HepG2 (cell line): Measurements from ENCODE around the gene CNTN5.

ENCODE experiments used
- CEBPB ChIP-seq: IDR thresholded peaks from 2 replicates; pipeline ENCODE4 v1.6.1; 2011; ENCODE audit warnings: low read depth, low read length, improper control_type of control experiment, borderline replicate concordance
- SP4 ChIP-seq: sonication (generic); formaldehyde crosslinking; IDR thresholded peaks from 2 replicates; pipeline ENCODE4 v1.8.1; 2023; ENCODE audit warnings: mild to moderate bottlenecking, missing genetic modification reagents
- SRSF4 ChIP-seq: fragments of 200-400 bp; formaldehyde crosslinking; IDR thresholded peaks from one replicate; pipeline ENCODE4 v1.6.1; 2018; ENCODE audit warnings: mild to moderate bottlenecking, low read depth, low read length, moderate library complexity; ENCODE audit not compliant: poor library complexity, severe bottlenecking
- TEAD3 ChIP-seq: optimal IDR thresholded peaks from 2 replicates; pipeline ENCODE3; 2016; ENCODE audit warnings: borderline replicate concordance
- TOE1 ChIP-seq: sonication (generic); formaldehyde crosslinking; IDR thresholded peaks from 2 replicates; pipeline ENCODE4 v1.4.0; 2020; ENCODE audit warnings: mild to moderate bottlenecking, missing genetic modification reagents
- ZBTB7A ChIP-seq: sonication (generic); formaldehyde crosslinking; IDR thresholded peaks from 2 replicates; pipeline ENCODE4 v1.8.0; 2022; ENCODE audit warnings: mild to moderate bottlenecking, missing genetic modification reagents
- ZMYM2 ChIP-seq: sonication (generic); formaldehyde crosslinking; IDR thresholded peaks from 2 replicates; pipeline ENCODE4 v1.8.0; 2022; ENCODE audit warnings: mild to moderate bottlenecking, missing genetic modification reagents
- ZNF354B ChIP-seq: sonication (generic); formaldehyde crosslinking; IDR thresholded peaks from 2 replicates; pipeline ENCODE4 v1.8.0; 2022; ENCODE audit warnings: mild to moderate bottlenecking, missing genetic modification reagents
- ZSCAN25 ChIP-seq: sonication (generic); formaldehyde crosslinking; IDR thresholded peaks from 2 replicates; pipeline ENCODE4 v1.8.0; 2022; ENCODE audit warnings: mild to moderate bottlenecking, missing genetic modification reagents
- ZSCAN29 ChIP-seq: sonication (generic); formaldehyde crosslinking; conservative IDR thresholded peaks from 2 replicates; pipeline ENCODE4 v1.4.0; 2020; ENCODE audit warnings: mild to moderate bottlenecking, missing genetic modification reagents
- TF ChIP-seq, protein P1 (sequence below), 2 experiments: sonication (generic) in 1 of 2; formaldehyde crosslinking in 1 of 2; IDR thresholded peaks; 2 replicates each; pipeline versions ENCODE4 v1.4.0 to v1.6.1; 2018 to 2020; ENCODE audit warnings: missing genetic modification reagents in 2 of 2, borderline replicate concordance in 1 of 2, low read depth in 1 of 2, mild to moderate bottlenecking in 1 of 2, missing biosample characterization in 1 of 2
- TF ChIP-seq, protein P2 (sequence below): IDR thresholded peaks from 2 replicates; pipeline ENCODE4 v1.6.1; 2016; ENCODE audit warnings: low read depth, borderline replicate concordance
- TF ChIP-seq, protein P3 (sequence below): sonication (generic); formaldehyde crosslinking; IDR thresholded peaks from 2 replicates; pipeline ENCODE4 v1.5.0; 2020; ENCODE audit warnings: mild to moderate bottlenecking, missing genetic modification reagents, moderate library complexity
- TF ChIP-seq, protein P4 (sequence below): IDR thresholded peaks from 2 replicates; pipeline ENCODE4 v1.6.1; 2016; ENCODE audit warnings: low read depth, missing genetic modification reagents, missing compliant biosample characterization

DNA sequence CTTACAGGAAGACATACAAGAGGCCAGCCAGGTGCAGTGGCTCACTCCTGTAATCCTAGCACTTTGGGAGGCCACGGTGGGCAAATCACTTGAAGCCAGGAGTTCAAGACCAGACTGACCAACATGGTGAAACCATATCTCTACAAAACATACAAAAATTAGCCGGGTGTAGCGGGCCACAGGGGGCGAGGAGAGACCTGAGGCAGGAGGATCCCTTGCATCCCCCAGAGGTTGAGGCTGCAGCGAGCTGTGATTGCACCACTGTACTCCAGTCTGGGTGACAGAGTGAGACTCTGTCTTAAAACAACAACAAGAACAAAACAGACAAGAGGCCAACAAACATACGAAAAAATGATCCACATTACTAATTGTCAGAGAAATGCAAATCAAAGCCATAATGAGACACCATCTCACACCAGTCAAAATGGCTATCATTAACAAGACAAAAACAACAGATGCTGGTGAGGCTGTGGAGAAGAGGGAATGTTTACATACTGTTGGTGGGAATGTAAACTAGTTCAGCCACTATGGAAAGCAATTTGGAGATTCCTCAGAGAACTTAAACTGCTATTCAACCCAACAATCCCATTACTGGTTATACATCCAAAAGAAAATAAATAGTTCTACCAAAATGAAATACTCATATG is 1167.5 kb downstream of the CNTN5 start:
- TF ChIP-seq, protein P1, sequence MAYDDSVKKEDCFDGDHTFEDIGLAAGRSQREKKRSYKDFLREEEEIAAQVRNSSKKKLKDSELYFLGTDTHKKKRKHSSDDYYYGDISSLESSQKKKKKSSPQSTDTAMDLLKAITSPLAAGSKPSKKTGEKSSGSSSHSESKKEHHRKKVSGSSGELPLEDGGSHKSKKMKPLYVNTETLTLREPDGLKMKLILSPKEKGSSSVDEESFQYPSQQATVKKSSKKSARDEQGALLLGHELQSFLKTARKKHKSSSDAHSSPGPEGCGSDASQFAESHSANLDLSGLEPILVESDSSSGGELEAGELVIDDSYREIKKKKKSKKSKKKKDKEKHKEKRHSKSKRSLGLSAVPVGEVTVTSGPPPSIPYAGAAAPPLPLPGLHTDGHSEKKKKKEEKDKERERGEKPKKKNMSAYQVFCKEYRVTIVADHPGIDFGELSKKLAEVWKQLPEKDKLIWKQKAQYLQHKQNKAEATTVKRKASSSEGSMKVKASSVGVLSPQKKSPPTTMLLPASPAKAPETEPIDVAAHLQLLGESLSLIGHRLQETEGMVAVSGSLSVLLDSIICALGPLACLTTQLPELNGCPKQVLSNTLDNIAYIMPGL (CRISPR knock-in tag; IDR thresholded peaks at IDR 0.05; ENCODE audit: borderline replicate concordance in 1 of 2, low read depth in 1 of 2), result no peak
- TF ChIP-seq ZSCAN25 (CRISPR knock-in tag) (no peak), ZBTB7A (CRISPR knock-in tag) (no peak), SRSF4 (no peak), TOE1 (no peak), ZNF354B (no peak), TEAD3 (CRISPR knock-in tag) (no peak), ZSCAN29 (no peak), SP4 (CRISPR knock-in tag) (no peak), CEBPB (no peak), ZMYM2 (no peak)
- TF ChIP-seq, protein P2, sequence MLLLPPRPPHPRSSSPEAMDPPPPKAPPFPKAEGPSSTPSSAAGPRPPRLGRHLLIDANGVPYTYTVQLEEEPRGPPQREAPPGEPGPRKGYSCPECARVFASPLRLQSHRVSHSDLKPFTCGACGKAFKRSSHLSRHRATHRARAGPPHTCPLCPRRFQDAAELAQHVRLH (CRISPR knock-in tag), result no peak
- TF ChIP-seq, protein P3, sequence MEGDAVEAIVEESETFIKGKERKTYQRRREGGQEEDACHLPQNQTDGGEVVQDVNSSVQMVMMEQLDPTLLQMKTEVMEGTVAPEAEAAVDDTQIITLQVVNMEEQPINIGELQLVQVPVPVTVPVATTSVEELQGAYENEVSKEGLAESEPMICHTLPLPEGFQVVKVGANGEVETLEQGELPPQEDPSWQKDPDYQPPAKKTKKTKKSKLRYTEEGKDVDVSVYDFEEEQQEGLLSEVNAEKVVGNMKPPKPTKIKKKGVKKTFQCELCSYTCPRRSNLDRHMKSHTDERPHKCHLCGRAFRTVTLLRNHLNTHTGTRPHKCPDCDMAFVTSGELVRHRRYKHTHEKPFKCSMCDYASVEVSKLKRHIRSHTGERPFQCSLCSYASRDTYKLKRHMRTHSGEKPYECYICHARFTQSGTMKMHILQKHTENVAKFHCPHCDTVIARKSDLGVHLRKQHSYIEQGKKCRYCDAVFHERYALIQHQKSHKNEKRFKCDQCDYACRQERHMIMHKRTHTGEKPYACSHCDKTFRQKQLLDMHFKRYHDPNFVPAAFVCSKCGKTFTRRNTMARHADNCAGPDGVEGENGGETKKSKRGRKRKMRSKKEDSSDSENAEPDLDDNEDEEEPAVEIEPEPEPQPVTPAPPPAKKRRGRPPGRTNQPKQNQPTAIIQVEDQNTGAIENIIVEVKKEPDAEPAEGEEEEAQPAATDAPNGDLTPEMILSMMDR, result no peak
- TF ChIP-seq, protein P4, sequence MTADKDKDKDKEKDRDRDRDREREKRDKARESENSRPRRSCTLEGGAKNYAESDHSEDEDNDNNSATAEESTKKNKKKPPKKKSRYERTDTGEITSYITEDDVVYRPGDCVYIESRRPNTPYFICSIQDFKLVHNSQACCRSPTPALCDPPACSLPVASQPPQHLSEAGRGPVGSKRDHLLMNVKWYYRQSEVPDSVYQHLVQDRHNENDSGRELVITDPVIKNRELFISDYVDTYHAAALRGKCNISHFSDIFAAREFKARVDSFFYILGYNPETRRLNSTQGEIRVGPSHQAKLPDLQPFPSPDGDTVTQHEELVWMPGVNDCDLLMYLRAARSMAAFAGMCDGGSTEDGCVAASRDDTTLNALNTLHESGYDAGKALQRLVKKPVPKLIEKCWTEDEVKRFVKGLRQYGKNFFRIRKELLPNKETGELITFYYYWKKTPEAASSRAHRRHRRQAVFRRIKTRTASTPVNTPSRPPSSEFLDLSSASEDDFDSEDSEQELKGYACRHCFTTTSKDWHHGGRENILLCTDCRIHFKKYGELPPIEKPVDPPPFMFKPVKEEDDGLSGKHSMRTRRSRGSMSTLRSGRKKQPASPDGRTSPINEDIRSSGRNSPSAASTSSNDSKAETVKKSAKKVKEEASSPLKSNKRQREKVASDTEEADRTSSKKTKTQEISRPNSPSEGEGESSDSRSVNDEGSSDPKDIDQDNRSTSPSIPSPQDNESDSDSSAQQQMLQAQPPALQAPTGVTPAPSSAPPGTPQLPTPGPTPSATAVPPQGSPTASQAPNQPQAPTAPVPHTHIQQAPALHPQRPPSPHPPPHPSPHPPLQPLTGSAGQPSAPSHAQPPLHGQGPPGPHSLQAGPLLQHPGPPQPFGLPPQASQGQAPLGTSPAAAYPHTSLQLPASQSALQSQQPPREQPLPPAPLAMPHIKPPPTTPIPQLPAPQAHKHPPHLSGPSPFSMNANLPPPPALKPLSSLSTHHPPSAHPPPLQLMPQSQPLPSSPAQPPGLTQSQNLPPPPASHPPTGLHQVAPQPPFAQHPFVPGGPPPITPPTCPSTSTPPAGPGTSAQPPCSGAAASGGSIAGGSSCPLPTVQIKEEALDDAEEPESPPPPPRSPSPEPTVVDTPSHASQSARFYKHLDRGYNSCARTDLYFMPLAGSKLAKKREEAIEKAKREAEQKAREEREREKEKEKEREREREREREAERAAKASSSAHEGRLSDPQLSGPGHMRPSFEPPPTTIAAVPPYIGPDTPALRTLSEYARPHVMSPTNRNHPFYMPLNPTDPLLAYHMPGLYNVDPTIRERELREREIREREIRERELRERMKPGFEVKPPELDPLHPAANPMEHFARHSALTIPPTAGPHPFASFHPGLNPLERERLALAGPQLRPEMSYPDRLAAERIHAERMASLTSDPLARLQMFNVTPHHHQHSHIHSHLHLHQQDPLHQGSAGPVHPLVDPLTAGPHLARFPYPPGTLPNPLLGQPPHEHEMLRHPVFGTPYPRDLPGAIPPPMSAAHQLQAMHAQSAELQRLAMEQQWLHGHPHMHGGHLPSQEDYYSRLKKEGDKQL, result no peak
